Aorta (tissue), 5 donors: ENCODE measurements around the gene CIB1. TPM values are rescaled to one million over a fixed set of nuclear protein-coding genes. Genes with fewer than 3 reads are reported as not detected.
"Not testable (repeated sequence)": the region's sequence is repeated elsewhere in the genome, so short reads cannot be mapped to it uniquely, and the experiment has no call there.

Source experiments
- ATAC-seq: fragments of 200-7000 bp; cut with Tn5 transposase; one replicate; pipeline ENCODE4 v1.9.1; 2022; ENCODE audit warnings: moderate library complexity; ENCODE audit not compliant: low FRiP score
- DNase-seq, 2 donors: peaks; one replicate each; pipeline ENCODE4 v3.0.0-alpha.2; 2020
- H3K27ac ChIP-seq, 2 donors: one replicate each; pipeline ENCODE4 v1.5.1; 2013; ENCODE audit warnings: low read length in 2 of 2, mild to moderate bottlenecking in 2 of 2, moderate library complexity in 2 of 2, control low read depth in 1 of 2, inconsistent platforms in 1 of 2, low read depth in 1 of 2
- H3K27me3 ChIP-seq, 2 donors: one replicate each; pipeline ENCODE4 v1.6.1; 2013; ENCODE audit warnings: control low read depth in 1 of 2, low read length in 1 of 2, mild to moderate bottlenecking in 1 of 2, moderate library complexity in 1 of 2; ENCODE audit not compliant: insufficient read depth in 2 of 2, control insufficient read depth in 1 of 2
- H3K36me3 ChIP-seq, 2 donors: one replicate each; pipeline ENCODE4 v1.6.1; 2013; ENCODE audit warnings: control low read depth in 1 of 2, low read length in 1 of 2, mild to moderate bottlenecking in 1 of 2; ENCODE audit not compliant: insufficient read depth in 2 of 2, control insufficient read depth in 1 of 2
- H3K4me1 ChIP-seq, 2 donors: one replicate each; pipeline ENCODE4 v1.6.1; 2013; ENCODE audit warnings: low read length in 2 of 2, control low read depth in 1 of 2, mild to moderate bottlenecking in 1 of 2, moderate library complexity in 1 of 2; ENCODE audit not compliant: insufficient read depth in 2 of 2, control insufficient read depth in 1 of 2
- H3K4me3 ChIP-seq, 2 donors: one replicate each; pipeline ENCODE4 v1.5.1; 2013; ENCODE audit warnings: low read length in 2 of 2, control low read depth in 1 of 2, mild to moderate bottlenecking in 1 of 2
- H3K9me3 ChIP-seq: one replicate; pipeline ENCODE4 v1.6.1; 2013; ENCODE audit warnings: mild to moderate bottlenecking, low read length; ENCODE audit not compliant: control insufficient read depth
- WGBS, 2 donors: extraction: QIAGEN DNeasy Blood & Tissue Kit; methylation state at CpG; one replicate each; pipeline ENCODE4 v1.1.7; 2013; 5-methylcytosine and 5-hydroxymethylcytosine counted together
- intact Hi-C, 2 donors: fragments of 100-400 bp; cut with DNase I; formaldehyde crosslinking; loops; one replicate each; pipeline versions ENCODE4 v1.14.2 to v1.15.0; 2022
- polyA plus RNA-seq, 2 donors: library from polyadenylated mRNA; stranded (reverse); fragments of 200-250 nt; gene quantifications; one replicate each; pipeline ENCODE4 v1.2.3, GENCODE V29; 2013
- total RNA-seq, 2 donors: library from RNA; stranded (reverse); fragmentation: NEBNext Ultra II Directional; extraction: Animal tissue kit (Norgen Biotek cat#: 25700); gene quantifications; one replicate each; pipeline ENCODE4 v1.2.1, GENCODE V29; 2021
- donor health status: healthy with polysubstance abuse.
- donor health status: Bipolar disorder and iron deficiency.
- donor health status: DM: no; HTN: no; CAD: no.
- donor health status: DM: no; HTN: no; CAD: no.
- donor health status: DM: yes; HTN: yes; CAD: no.

The CIB1 gene
- total and polyA plus RNA-seq, 4 donors, result 35.5 to 128 (median 74.4) TPM

DNA sequence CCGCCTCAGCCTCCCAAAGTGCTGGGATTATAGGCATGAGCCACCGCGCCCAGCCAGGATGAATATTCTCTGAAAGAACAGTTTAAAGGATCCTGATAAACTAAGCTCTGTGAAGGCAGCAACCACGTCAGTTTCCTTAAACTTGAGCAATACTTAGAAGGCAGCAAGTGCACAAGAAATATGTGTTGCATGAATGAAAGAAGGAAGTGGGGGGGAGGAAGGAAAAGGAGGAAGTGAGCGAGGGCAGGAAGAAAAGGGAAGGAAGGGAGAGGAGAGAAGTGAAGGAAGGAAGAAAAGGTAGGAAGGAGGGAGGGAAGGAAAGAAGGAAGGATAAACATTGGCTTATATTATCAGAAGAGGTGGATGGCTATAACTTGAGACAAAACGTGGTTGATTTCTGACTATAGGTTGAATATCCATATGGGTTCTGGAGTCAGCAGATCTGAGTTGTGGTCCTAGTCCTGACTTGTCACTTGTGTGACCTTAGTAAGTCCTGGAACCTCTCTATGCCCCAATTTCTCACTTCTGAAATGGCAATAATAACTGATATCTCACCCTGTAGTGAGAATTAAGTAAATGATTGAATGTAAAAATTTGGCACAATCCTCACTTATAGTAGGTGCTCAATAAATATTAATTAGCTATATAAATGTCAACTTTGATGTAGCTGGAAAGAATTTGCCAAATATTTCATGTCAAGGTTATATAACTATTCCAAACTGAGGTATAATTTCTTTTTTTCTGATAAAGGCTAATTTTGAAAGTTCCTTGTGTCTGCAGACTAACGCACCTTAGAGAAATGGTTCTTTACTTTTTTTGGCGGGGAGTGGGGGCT is 44.6 kb downstream of the CIB1 start:
- Histone ChIP-seq H3K27ac (no peak overlapping the region), H3K4me3 (no peak overlapping the region), H3K9me3 (no peaks in the 10 kb centered on the region), H3K36me3 (no peaks in the 10 kb centered on the region), H3K4me1 (no peaks in the 10 kb centered on the region), H3K27me3 (no peaks in the 10 kb centered on the region)
- DNase-seq (no peak), ATAC-seq (no peak)
- 92 to 94% methylated on average over 8 of the region's 8 CpGs for WGBS, 2 donors
- intact Hi-C loops, result no loop called here

DNA sequence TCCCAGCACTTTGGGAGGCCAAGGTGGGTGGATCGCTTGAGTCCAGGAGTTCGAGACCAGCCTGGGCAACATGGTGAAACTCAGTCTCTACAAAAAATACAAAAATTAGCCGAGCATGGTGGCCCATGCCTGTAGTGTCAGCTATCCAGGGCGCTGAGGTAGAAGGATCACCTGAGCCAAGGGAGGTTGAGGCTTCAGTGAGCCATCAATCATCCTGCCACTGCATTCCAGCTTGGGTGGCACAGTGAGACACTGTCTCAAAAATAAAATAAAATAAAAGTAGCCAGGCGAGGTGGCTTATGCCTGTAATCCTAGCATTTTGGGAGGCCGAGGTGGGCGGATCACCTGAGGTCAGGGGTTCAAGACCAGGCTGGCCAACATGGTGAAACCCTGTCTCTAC is 45.7 kb downstream of the CIB1 start:
- WGBS, 2 donors, result 96 to 97% methylated on average over 7 of the region's 7 CpGs
- not testable (repeated sequence) for H3K36me3 ChIP-seq

DNA sequence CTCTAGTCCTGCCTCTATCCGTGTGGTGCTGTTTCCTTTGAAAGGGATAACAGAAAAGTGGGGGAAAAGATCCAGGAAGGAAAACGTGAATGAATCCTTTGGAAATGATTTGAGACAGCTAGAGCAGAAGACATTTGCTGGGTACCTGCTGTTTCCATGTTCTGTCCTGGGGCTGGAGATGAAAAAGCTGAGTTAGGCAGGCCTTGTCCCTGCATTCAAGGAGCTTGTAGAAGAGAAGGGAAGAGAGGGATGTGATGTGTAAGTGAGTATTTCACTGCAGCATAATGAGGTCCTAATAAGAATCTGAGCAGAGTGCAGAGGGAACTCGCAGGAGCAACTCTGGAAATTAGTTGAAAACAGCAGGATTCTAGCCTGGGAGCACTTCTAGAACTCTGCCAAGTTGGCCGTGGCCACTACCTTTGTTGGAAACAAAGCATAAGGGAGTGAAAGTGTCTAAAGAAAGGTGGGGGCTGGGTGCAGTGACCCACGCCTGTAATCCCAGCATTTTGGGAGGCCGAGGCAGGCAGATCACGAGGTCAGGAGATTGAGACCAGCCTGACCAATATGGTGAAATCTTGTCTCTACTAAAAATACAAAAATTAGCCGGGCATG is 46.4 kb downstream of the CIB1 start:
- ATAC-seq (no peak), DNase-seq (no peak)
- H3K27ac ChIP-seq, result no peak overlapping the region
- H3K4me3 ChIP-seq, result no peak overlapping the region
- intact Hi-C loops, result no loop called here
- H3K9me3 ChIP-seq, result no peaks in the 10 kb centered on the region
- H3K36me3 ChIP-seq, result no peaks in the 10 kb centered on the region
- H3K4me1 ChIP-seq, result no peaks in the 10 kb centered on the region
- WGBS, 2 donors, result 50 to 59% methylated on average over 8 of the region's 8 CpGs
- no peaks in the 10 kb centered on the region for H3K27me3 ChIP-seq

More for the DNA sequence above, 45.7 kb downstream of the CIB1 start:
- intact Hi-C loops, H3K4me3 ChIP-seq, H3K4me1 ChIP-seq, DNase-seq, ATAC-seq, H3K27me3 ChIP-seq, H3K27ac ChIP-seq, H3K9me3 ChIP-seq: not testable (repeated sequence)

GRCh38 chr15:90184786-90185704 is 48.7 kb downstream of the CIB1 start:
- Histone ChIP-seq H3K27me3 (no peaks in the 10 kb centered on the region), H3K4me3 (peak overlapping the region; percentile 64 to 74), H3K36me3 (no peaks in the 10 kb centered on the region), H3K27ac (peak overlapping the region in 1 of 2 donors; percentile 75), H3K4me1 (no peaks in the 10 kb centered on the region), H3K9me3 (no peaks in the 10 kb centered on the region)
- intact Hi-C loops, result no loop called here
- DNase-seq, result peak; percentile 72 to 90
- peak; percentile 91 for ATAC-seq
- WGBS, 2 donors, result 7 to 8% methylated on average over 55 to 67 of the region's 67 CpGs

GRCh38 chr15:90184119-90184785 is 49.5 kb downstream of the CIB1 start:
- Histone ChIP-seq H3K9me3 (no peaks in the 10 kb centered on the region), H3K27ac (peak overlapping the region in 1 of 2 donors; percentile 75), H3K27me3 (no peaks in the 10 kb centered on the region), H3K36me3 (no peaks in the 10 kb centered on the region), H3K4me1 (no peaks in the 10 kb centered on the region), H3K4me3 (peak overlapping the region; percentile 64 to 74)
- ATAC-seq (peak; percentile 84), DNase-seq (peak; percentile 88 to 90)
- intact Hi-C loops, result no loop called here
- WGBS, 2 donors, result 6 to 7% methylated on average over 27 of the region's 27 CpGs

DNA sequence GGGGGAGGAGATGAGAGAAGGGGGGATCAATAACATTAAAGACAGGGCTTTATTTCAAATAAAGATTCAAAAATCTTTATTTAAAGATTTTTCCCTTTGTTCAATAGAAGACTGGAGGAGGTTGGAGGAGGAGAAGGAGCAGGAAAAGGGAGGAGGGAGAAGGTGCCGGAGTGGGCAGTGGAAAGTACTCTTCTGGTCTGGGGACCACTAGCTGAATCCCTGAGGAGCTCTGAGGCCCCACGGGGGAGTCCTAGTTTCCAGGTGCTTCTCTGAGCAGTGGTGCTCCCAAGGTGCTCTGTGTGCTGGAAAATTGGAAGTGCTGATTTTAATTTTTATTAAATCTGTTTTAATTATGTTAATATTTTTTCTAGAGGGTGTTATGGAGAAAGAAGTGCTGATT is 52.0 kb downstream of the CIB1 start:
- H3K4me1 ChIP-seq, result no peaks in the 10 kb centered on the region
- no peak overlapping the region for H3K27ac ChIP-seq
- ATAC-seq, result no peak
- intact Hi-C loops, result no loop called here
- H3K9me3 ChIP-seq, result no peaks in the 10 kb centered on the region
- WGBS, 2 donors, result 19 to 43% methylated on average over 2 of the region's 2 CpGs
- no peak overlapping the region for H3K4me3 ChIP-seq
- no peaks in the 10 kb centered on the region for H3K27me3 ChIP-seq
- H3K36me3 ChIP-seq, result no peaks in the 10 kb centered on the region
- no peak for DNase-seq
